ENCODE measurements around the gene LCN9.

Gene LCN9

DNA sequence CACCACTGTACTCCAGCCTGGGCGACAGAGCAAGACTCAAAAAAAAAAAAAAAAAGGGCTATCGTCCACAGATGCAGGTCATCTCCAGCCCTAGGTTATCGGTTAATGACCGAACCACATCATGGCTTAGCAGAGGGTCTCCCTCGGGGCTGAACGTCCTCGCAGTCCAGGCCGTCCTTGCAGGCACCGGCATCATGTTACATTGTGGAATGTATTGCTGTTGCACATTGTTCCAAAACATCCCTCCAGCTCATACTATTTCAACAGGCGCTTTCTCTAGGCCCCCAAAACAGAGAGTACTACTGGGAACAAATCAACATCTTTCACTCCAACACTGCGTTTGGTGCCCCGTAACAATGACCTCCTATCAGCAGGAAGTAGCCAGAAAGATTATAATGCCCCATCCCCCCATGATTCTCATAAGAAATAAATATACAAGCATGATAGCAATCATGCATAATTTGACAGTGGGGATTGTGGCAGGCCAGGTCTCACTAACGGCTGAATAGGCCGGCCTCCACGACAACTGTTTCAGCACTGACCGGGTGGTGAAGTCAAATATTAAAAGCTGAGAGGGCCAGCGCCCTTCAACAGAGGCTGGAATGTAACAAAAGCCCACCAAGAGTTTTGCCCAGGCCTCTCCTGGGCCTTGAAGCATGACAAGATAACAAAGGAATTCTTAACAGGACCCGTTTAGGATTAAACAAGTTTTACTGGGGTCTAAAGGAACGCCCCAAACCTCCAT lies 1.1 kb upstream of the LCN9 start:
- TF ChIP-seq TAF1 (IDR thresholded peaks at IDR 0.05; ENCODE audit: borderline replicate concordance, insufficient read depth, low read length) (no peak), POLR2AphosphoS5 (IDR thresholded peaks at IDR 0.05; ENCODE audit: low read depth, low read length) (no peak), FOXP2 (optimal IDR thresholded peaks at IDR 0.05; ENCODE audit: borderline replicate concordance, extremely low read depth, extremely low read length, insufficient read depth) (no peak), SIN3A (IDR thresholded peaks at IDR 0.05; ENCODE audit: borderline replicate concordance, insufficient read depth, low read length) (no peak)
- TF ChIP-seq, protein P1, sequence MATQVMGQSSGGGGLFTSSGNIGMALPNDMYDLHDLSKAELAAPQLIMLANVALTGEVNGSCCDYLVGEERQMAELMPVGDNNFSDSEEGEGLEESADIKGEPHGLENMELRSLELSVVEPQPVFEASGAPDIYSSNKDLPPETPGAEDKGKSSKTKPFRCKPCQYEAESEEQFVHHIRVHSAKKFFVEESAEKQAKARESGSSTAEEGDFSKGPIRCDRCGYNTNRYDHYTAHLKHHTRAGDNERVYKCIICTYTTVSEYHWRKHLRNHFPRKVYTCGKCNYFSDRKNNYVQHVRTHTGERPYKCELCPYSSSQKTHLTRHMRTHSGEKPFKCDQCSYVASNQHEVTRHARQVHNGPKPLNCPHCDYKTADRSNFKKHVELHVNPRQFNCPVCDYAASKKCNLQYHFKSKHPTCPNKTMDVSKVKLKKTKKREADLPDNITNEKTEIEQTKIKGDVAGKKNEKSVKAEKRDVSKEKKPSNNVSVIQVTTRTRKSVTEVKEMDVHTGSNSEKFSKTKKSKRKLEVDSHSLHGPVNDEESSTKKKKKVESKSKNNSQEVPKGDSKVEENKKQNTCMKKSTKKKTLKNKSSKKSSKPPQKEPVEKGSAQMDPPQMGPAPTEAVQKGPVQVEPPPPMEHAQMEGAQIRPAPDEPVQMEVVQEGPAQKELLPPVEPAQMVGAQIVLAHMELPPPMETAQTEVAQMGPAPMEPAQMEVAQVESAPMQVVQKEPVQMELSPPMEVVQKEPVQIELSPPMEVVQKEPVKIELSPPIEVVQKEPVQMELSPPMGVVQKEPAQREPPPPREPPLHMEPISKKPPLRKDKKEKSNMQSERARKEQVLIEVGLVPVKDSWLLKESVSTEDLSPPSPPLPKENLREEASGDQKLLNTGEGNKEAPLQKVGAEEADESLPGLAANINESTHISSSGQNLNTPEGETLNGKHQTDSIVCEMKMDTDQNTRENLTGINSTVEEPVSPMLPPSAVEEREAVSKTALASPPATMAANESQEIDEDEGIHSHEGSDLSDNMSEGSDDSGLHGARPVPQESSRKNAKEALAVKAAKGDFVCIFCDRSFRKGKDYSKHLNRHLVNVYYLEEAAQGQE (IDR thresholded peaks at IDR 0.05; ENCODE audit: insufficient read depth in 1 of 2, low read depth in 2 of 2, low read length in 2 of 2): no peak

DNA sequence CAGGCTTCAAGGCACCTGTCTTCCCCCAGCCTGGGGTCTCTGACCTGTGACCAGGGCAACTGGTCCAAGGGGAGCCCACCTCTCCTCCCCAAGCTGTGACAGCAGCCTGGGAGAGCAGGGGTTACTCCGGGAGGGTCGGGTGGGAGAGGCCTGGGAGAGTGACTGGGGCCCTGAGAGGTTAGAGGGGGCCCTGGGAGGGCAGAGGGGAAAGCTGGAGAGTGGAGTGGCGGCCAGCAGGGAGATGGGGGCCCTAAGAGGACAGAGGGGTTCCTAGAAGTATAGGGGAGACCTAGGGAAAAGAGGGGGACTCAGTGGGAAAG lies 302 bp downstream of the LCN9 start:
- TF ChIP-seq TAF1 (IDR thresholded peaks at IDR 0.05; ENCODE audit: borderline replicate concordance, insufficient read depth, low read length): no peak
- TF ChIP-seq, protein P1 (IDR thresholded peaks at IDR 0.05; ENCODE audit: insufficient read depth in 1 of 2, low read depth in 2 of 2, low read length in 2 of 2): no peak
- TF ChIP-seq SIN3A (IDR thresholded peaks at IDR 0.05; ENCODE audit: borderline replicate concordance, insufficient read depth, low read length): no peak

DNA sequence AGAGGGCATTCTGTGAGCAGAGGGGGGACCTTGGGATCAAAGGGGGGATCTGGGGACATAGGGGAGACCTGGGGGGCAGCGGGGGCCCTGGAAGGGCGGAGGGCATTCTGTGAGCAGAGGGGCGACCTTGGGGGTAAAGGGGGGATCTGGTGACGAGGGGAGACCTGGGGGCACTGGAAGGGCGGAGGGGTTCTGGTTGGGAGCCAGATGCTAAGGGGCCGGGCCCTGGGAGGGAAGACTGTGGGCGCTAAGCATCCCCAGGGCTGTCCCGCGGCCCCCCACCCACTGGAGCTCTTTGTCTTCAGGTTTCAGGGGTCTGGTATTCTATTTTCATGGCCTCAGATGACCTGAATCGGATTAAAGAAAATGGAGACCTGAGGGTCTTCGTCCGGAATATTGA lies 748 bp downstream of the LCN9 start:
- TF ChIP-seq, protein P1 (IDR thresholded peaks at IDR 0.05; ENCODE audit: insufficient read depth in 1 of 2, low read depth in 2 of 2, low read length in 2 of 2): no peak
- TF ChIP-seq SIN3A (IDR thresholded peaks at IDR 0.05; ENCODE audit: borderline replicate concordance, insufficient read depth, low read length) (no peak), POLR2AphosphoS5 (IDR thresholded peaks at IDR 0.05; ENCODE audit: low read depth, low read length) (no peak), FOXP2 (optimal IDR thresholded peaks at IDR 0.05; ENCODE audit: borderline replicate concordance, extremely low read depth, extremely low read length, insufficient read depth) (no peak), TAF1 (IDR thresholded peaks at IDR 0.05; ENCODE audit: borderline replicate concordance, insufficient read depth, low read length) (no peak)

DNA sequence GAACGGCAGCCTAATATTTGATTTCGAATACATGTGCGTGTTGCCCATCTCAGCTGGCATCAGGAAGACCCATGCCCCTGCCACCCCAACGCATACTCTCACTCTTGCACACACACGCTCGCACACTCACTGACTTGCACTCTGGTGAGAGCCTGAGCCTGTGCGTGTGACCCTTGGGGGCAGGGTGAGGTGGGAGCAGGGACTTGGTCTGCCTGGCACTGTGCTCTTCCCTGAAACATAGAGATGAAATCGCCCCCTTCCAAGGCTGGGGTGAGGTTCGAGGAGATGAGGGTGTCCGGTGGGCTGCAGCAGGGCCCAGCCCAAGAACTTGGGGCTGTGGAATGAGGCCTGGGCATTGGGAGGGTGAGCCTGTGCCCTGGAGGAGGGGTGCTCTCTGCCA lies 1.2 kb downstream of the LCN9 start:
- no peak for TF ChIP-seq POLR2AphosphoS5 (IDR thresholded peaks at IDR 0.05; ENCODE audit: low read depth, low read length)
- TF ChIP-seq SIN3A (IDR thresholded peaks at IDR 0.05; ENCODE audit: borderline replicate concordance, insufficient read depth, low read length): no peak
- TF ChIP-seq, protein P1 (IDR thresholded peaks at IDR 0.05; ENCODE audit: insufficient read depth in 1 of 2, low read depth in 2 of 2, low read length in 2 of 2): no peak
- TF ChIP-seq FOXP2 (optimal IDR thresholded peaks at IDR 0.05; ENCODE audit: borderline replicate concordance, extremely low read depth, extremely low read length, insufficient read depth): no peak
- TF ChIP-seq TAF1 (IDR thresholded peaks at IDR 0.05; ENCODE audit: borderline replicate concordance, insufficient read depth, low read length): no peak
